HCT116 (cell line): ENCODE measurements around the gene RGP1. TPM values are rescaled to one million over a fixed set of nuclear protein-coding genes. Genes with fewer than 3 reads are reported as not detected.

Experiments
- ATAC-seq: fragments of 200-7000 bp; cut with Tn5 transposase; 2 replicates; pipeline ENCODE4 v1.9.1; 2020; ENCODE audit warnings: mild to moderate bottlenecking, moderate library complexity
- BruUV-seq: library from RNA; stranded (reverse); fragments of 400-500 nt; replicated peaks from 2 replicates; lab custom pipeline; 2021; lab: Mats Ljungman, UMichigan
- CTCF ChIA-PET: fragments of 300-600 bp; sonication (Branson Sonifier 250); formaldehyde crosslinking; loops from one replicate; lab custom pipeline; 2021; ENCODE audit warnings: antibody characterized with exemption; lab: Charles Lee
- POLR2A ChIA-PET: fragments of 300-600, 350-600 bp; sonication (Branson Sonifier 250); formaldehyde crosslinking; loops from one replicate; lab custom pipeline; 2021; ENCODE audit warnings: antibody characterized with exemption; lab: Charles Lee
- RAD21 ChIA-PET, 2 experiments: fragments of 300-600 bp; sonication (Branson Sonifier 250); formaldehyde crosslinking; loops; one replicate each; lab custom pipeline; 2023; ENCODE audit warnings: low total read pairs in 2 of 2; ENCODE audit not compliant: uncharacterized antibody in 2 of 2, unreplicated experiment in 2 of 2, low non-redundant PET in 1 of 2; lab: Charles Lee
- DNase-seq: peaks from one replicate; pipeline ENCODE4 v3.0.0-alpha.2; 2010; ENCODE audit warnings: low read depth, low spot score
- H2AFZ ChIP-seq: fragments of 200-600 bp; shearing (Covaris generic), sonication (generic); 2 replicates; pipeline ENCODE4 v1.6.1; 2017; ENCODE audit warnings: low read depth, mixed run types, mixed read lengths, antibody characterized with exemption, low read length; ENCODE audit not compliant: poor library complexity, severe bottlenecking
- H3K27ac ChIP-seq: 2 replicates; pipeline ENCODE4 v1.5.1; 2012; ENCODE audit warnings: low read depth, low read length
- H3K27me3 ChIP-seq: fragments of 200-600 bp; sonication (generic); 2 replicates; pipeline ENCODE4 v1.6.1; 2016; ENCODE audit warnings: mixed run types, low read length, mixed read lengths; ENCODE audit not compliant: insufficient read depth
- H3K36me3 ChIP-seq, 2 experiments: fragments of 200-500 bp in 1 of 2; fragments of 200-600 bp in 1 of 2; sonication (Bioruptor generic) in 1 of 2; sonication (generic) in 1 of 2; 2 replicates each; pipeline versions ENCODE4 v1.5.1 to v1.6.1; 2014 to 2016; ENCODE audit warnings: low read length in 2 of 2, inconsistent platforms in 1 of 2, mixed read lengths in 1 of 2, mixed run types in 1 of 2; ENCODE audit not compliant: insufficient read depth in 2 of 2, control insufficient read depth in 1 of 2
- H3K4me1 ChIP-seq, 2 experiments: fragments of 200-600 bp in 1 of 2; sonication (generic) in 1 of 2; 2 replicates each; pipeline versions ENCODE4 v1.5.1 to v1.6.1; 2012 to 2017; ENCODE audit warnings: low read length in 2 of 2, inconsistent platforms in 1 of 2, mild to moderate bottlenecking in 1 of 2, mixed read lengths in 1 of 2, mixed run types in 1 of 2, moderate library complexity in 1 of 2; ENCODE audit not compliant: insufficient read depth in 2 of 2, control insufficient read depth in 1 of 2
- H3K4me2 ChIP-seq: fragments of 200-600 bp; sonication (generic); 2 replicates; pipeline ENCODE4 v1.6.1; 2017; ENCODE audit warnings: mixed run types, low read length, mixed read lengths
- H3K4me3 ChIP-seq, 2 experiments: fragments of 200-600 bp in 1 of 2; sonication (generic) in 1 of 2; replicated peaks in 1 of 2; 2 replicates each; pipeline ENCODE4 v1.5.1; 2011 to 2016; ENCODE audit warnings: low read length in 2 of 2, control low read depth in 1 of 2, low read depth in 1 of 2, mild to moderate bottlenecking in 1 of 2, mixed read lengths in 1 of 2, mixed run types in 1 of 2
- H3K79me2 ChIP-seq: fragments of 200-600 bp; sonication (generic); 2 replicates; pipeline ENCODE4 v1.6.1; 2017; ENCODE audit warnings: mild to moderate bottlenecking, mixed run types, low read length, moderate library complexity, mixed read lengths; ENCODE audit not compliant: insufficient read depth
- H3K9ac ChIP-seq: fragments of 200-600 bp; sonication (generic); 2 replicates; pipeline ENCODE4 v1.6.1; 2016; ENCODE audit warnings: low read length, mixed read lengths
- H3K9me2 ChIP-seq: fragments of 200-600 bp; sonication (generic), shearing (Covaris generic); 2 replicates; pipeline ENCODE4 v1.6.1; 2017; ENCODE audit warnings: mixed run types, mild to moderate bottlenecking, moderate library complexity; ENCODE audit not compliant: insufficient read depth
- H3K9me3 ChIP-seq, 2 experiments: fragments of 200-500 bp in 1 of 2; fragments of 200-600 bp in 1 of 2; sonication (Bioruptor generic) in 1 of 2; sonication (generic) in 1 of 2; 2 replicates each; pipeline ENCODE4 v1.6.1; 2014 to 2017; ENCODE audit warnings: low read length in 2 of 2, mixed read lengths in 2 of 2, inconsistent platforms in 1 of 2, low read depth in 1 of 2, mild to moderate bottlenecking in 1 of 2, mixed run types in 1 of 2, moderate library complexity in 1 of 2; ENCODE audit not compliant: control insufficient read depth in 1 of 2, insufficient read depth in 1 of 2
- H4K20me1 ChIP-seq: fragments of 200-600 bp; sonication (generic), shearing (Covaris generic); 2 replicates; pipeline ENCODE4 v1.6.1; 2017; ENCODE audit warnings: mixed run types, mild to moderate bottlenecking, moderate library complexity; ENCODE audit not compliant: insufficient read depth
- ATF3 ChIP-seq: IDR thresholded peaks from 2 replicates; pipeline ENCODE4 v1.6.1; 2012
- CBX3 ChIP-seq: IDR thresholded peaks from 2 replicates; pipeline ENCODE4 v1.6.1; 2012; ENCODE audit warnings: low read depth
- CEBPB ChIP-seq: IDR thresholded peaks from 2 replicates; pipeline ENCODE4 v1.6.1; 2012; ENCODE audit warnings: low read depth
- CTCF ChIP-seq, 3 experiments: fragments of 200-600 bp in 1 of 3; sonication (generic) in 1 of 3; IDR thresholded peaks in 2 of 3; conservative IDR thresholded peaks in 1 of 3; 2 replicates each; pipeline ENCODE4 v1.5.1; 2012 to 2017; ENCODE audit warnings: low read depth in 2 of 3, low read length in 2 of 3, antibody characterized with exemption in 1 of 3, borderline replicate concordance in 1 of 3, control low read depth in 1 of 3, mild to moderate bottlenecking in 1 of 3, mixed read lengths in 1 of 3, mixed run types in 1 of 3, moderate library complexity in 1 of 3; ENCODE audit not compliant: insufficient read depth in 1 of 3
- EGR1 ChIP-seq: IDR thresholded peaks from 2 replicates; pipeline ENCODE4 v1.6.1; 2012; ENCODE audit warnings: low read depth
- EZH2 ChIP-seq: fragments of 200-600 bp; sonication (generic); IDR thresholded peaks from 2 replicates; pipeline ENCODE4 v1.6.1; 2017; ENCODE audit warnings: antibody characterized with exemption, mixed run types
- EZH2phosphoT487 ChIP-seq: fragments of 200-600 bp; IDR thresholded peaks from 2 replicates; pipeline ENCODE4 v1.6.1; 2018; ENCODE audit warnings: antibody characterized with exemption, borderline replicate concordance
- JUND ChIP-seq: IDR thresholded peaks from 2 replicates; pipeline ENCODE4 v1.6.1; 2012
- MAX ChIP-seq: IDR thresholded peaks from 2 replicates; pipeline ENCODE4 v1.6.1; 2012
- POLR2A ChIP-seq: IDR thresholded peaks from 2 replicates; pipeline ENCODE4 v1.7.0; 2011; ENCODE audit warnings: borderline replicate concordance; ENCODE audit not compliant: insufficient read depth, insufficient read length; ENCODE audit errors: extremely low read depth
- POLR2AphosphoS5 ChIP-seq: IDR thresholded peaks from 2 replicates; pipeline ENCODE4 v1.6.1; 2011; ENCODE audit warnings: mild to moderate bottlenecking, low read depth, low read length, moderate library complexity
- RAD21 ChIP-seq: IDR thresholded peaks from 2 replicates; pipeline ENCODE4 v1.6.1; 2012; ENCODE audit warnings: low read depth, mild to moderate bottlenecking
- REST ChIP-seq: IDR thresholded peaks from 2 replicates; pipeline ENCODE4 v1.6.1; 2012; ENCODE audit warnings: low read depth
- SIN3A ChIP-seq: IDR thresholded peaks from 2 replicates; pipeline ENCODE4 v1.6.1; 2012; ENCODE audit warnings: low read depth
- SRF ChIP-seq: IDR thresholded peaks from 2 replicates; pipeline ENCODE4 v1.6.1; 2012; ENCODE audit warnings: low read depth
- TCF7L2 ChIP-seq: IDR thresholded peaks from 2 replicates; pipeline ENCODE4 v1.7.0; 2011; ENCODE audit warnings: borderline replicate concordance, inconsistent platforms; ENCODE audit not compliant: insufficient read depth, insufficient read length; ENCODE audit errors: extremely low read depth
- YY1 ChIP-seq: IDR thresholded peaks from 2 replicates; pipeline ENCODE4 v1.6.1; 2011; ENCODE audit warnings: low read length, low read depth, moderate library complexity, mild to moderate bottlenecking; ENCODE audit not compliant: insufficient replicate concordance; ENCODE audit errors: extremely low read depth
- ZBTB33 ChIP-seq: IDR thresholded peaks from 2 replicates; pipeline ENCODE4 v1.6.1; 2011; ENCODE audit warnings: mild to moderate bottlenecking, low read length, moderate library complexity; ENCODE audit not compliant: insufficient replicate concordance; ENCODE audit errors: extremely low read depth
- ZFX ChIP-seq: fragments of 450-650 bp; IDR thresholded peaks from 2 replicates; pipeline ENCODE4 v1.6.1; 2017
- ZNF274 ChIP-seq: fragments of 200-500 bp; sonication (Bioruptor generic); IDR thresholded peaks from 2 replicates; pipeline ENCODE4 v1.6.1; 2014; ENCODE audit warnings: mild to moderate bottlenecking, low read depth, low read length, inconsistent platforms
- intact Hi-C: fragments of 100-400 bp; cut with micrococcal nuclease; formaldehyde crosslinking; loops from 2 replicates; pipeline ENCODE4 v1.10.0; 2022
- total RNA-seq: library from RNA; stranded (reverse); gene quantifications from one replicate; pipeline ENCODE4 v1.2.1, GENCODE V29; 2021; ENCODE audit not compliant: unreplicated experiment

RGP1 gene
- total RNA-seq, 1 experiment from 2014 or later: 32.6 TPM

- H2AFZ ChIP-seq: no peak overlapping the region
- TF ChIP-seq POLR2AphosphoS5: no peak
- TF ChIP-seq EZH2phosphoT487: no peak
- no peak for TF ChIP-seq ZBTB33
- no peak for TF ChIP-seq SRF
- no peak for TF ChIP-seq ATF3
- no peak for TF ChIP-seq MAX
- TF ChIP-seq EGR1: no peak
- TF ChIP-seq REST: no peak
- TF ChIP-seq RAD21: no peak
- no peak for TF ChIP-seq JUND
- no peak for TF ChIP-seq CBX3
- no peak for TF ChIP-seq CTCF (IDR thresholded peaks at IDR 0.05 in 2 of 3, conservative IDR thresholded peaks at IDR 0.05 in 1 of 3; ENCODE audit: borderline replicate concordance in 1 of 3, insufficient read depth in 1 of 3, low read depth in 2 of 3, low read length in 2 of 3)
- no peak for TF ChIP-seq YY1
- TF ChIP-seq SIN3A: no peak
- no peak for TF ChIP-seq ZNF274
- TF ChIP-seq POLR2A: no peak
- TF ChIP-seq ZFX: no peak
- no peak for TF ChIP-seq TCF7L2
- TF ChIP-seq EZH2: no peak
- no peak for TF ChIP-seq CEBPB
- TF ChIP-seq, all 23 proteins: peak for 0
- Histone ChIP-seq H3K9me3 (no peaks in the 10 kb centered on the region), H3K36me3 (peaks cover 50 to 78% of the 10 kb centered on the region in 2 experiments), H3K9me2 (no peaks in the 10 kb centered on the region), H3K27ac (no peak overlapping the region), H3K4me2 (no peak overlapping the region), H3K4me1 (peaks cover 0 to 4% of the 10 kb centered on the region in 2 experiments; a peak in 1 of 4 replicates), H3K79me2 (no peaks in the 10 kb centered on the region), H3K9ac (no peak overlapping the region), H4K20me1 (no peaks in the 10 kb centered on the region), H3K4me3 (no peak overlapping the region), H3K27me3 (no peaks in the 10 kb centered on the region)
- intact Hi-C loops: no loop called here
- ChIA-PET CTCF (interaction anchor here (2.3 kb wide), 1 partner anchor 9 kb away, joined by 8 read pairs; no protein-coding TSS in a partner anchor), POLR2A (no interaction called here), RAD21 (no interaction called here)
- BruUV-seq: no TSS peak
- no peak for DNase-seq
- ATAC-seq: no peak
Measured at GRCh38 chr9:35700031-35700430, 49.1 kb upstream of the RGP1 start.
